SK-N-SH (cell line): Measurements from ENCODE around the gene SNRPN. TPM values are rescaled to one million over a fixed set of nuclear protein-coding genes. Genes with fewer than 3 reads are reported as not detected.

Experiments used
- CTCF ChIA-PET: fragments of 300-600, 350-600 bp; formaldehyde crosslinking; extraction: SDS; loops from one replicate; lab custom pipeline; 2021; lab: Yijun Ruan, JAX
- POLR2A ChIA-PET: fragments of 350-600 bp; sonication (Branson Sonifier 250); formaldehyde crosslinking; extraction: SDS; loops from one replicate; lab custom pipeline; 2020; ENCODE audit warnings: antibody characterized with exemption, inconsistent platforms; lab: Yijun Ruan, JAX
- DNase-seq: peaks from one replicate; pipeline ENCODE4 v3.0.0; 2012
- H2AFZ ChIP-seq: fragments of 200-600 bp; sonication (generic); 2 replicates; pipeline ENCODE4 v1.8.1; 2016; ENCODE audit warnings: antibody characterized with exemption, mild to moderate bottlenecking, low read depth
- H3F3A ChIP-seq: fragments of 200-600 bp; sonication (generic); replicated peaks from 2 replicates; pipeline ENCODE3; 2016; ENCODE audit warnings: antibody characterized with exemption, mild to moderate bottlenecking; ENCODE audit not compliant: insufficient read depth
- H3K27ac ChIP-seq, 2 experiments: fragments of 200-500 bp in 1 of 2; fragments of 200-600 bp in 1 of 2; sonication (Bioruptor generic) in 1 of 2; sonication (generic), shearing (Covaris generic) in 1 of 2; 2 replicates each; pipeline versions ENCODE4 v1.5.1 to v1.6.1; 2014 to 2016; ENCODE audit warnings: low read depth in 2 of 2, inconsistent platforms in 1 of 2, low read length in 1 of 2, mild to moderate bottlenecking in 1 of 2, mixed read lengths in 1 of 2
- H3K27me3 ChIP-seq: fragments of 200-600 bp; sonication (generic), shearing (Covaris generic); 2 replicates; pipeline ENCODE4 v1.6.1; 2016; ENCODE audit warnings: mixed run types; ENCODE audit not compliant: insufficient read depth
- H3K36me3 ChIP-seq, 2 experiments: fragments of 200-500 bp in 1 of 2; fragments of 200-600 bp in 1 of 2; sonication (Bioruptor generic) in 1 of 2; sonication (generic) in 1 of 2; replicated peaks in 1 of 2; 2 replicates each; pipeline versions ENCODE3 to v1.5.1; 2014 to 2016; ENCODE audit warnings: low read length in 1 of 2, mild to moderate bottlenecking in 1 of 2; ENCODE audit not compliant: insufficient read depth in 2 of 2, control insufficient read depth in 1 of 2
- H3K4me1 ChIP-seq, 2 experiments: fragments of 200-500 bp in 1 of 2; fragments of 200-600 bp in 1 of 2; sonication (Bioruptor generic) in 1 of 2; sonication (generic), shearing (Covaris generic) in 1 of 2; 2 replicates each; pipeline versions ENCODE4 v1.5.1 to v1.6.1; 2014 to 2016; ENCODE audit warnings: low read depth in 1 of 2, low read length in 1 of 2, mixed run types in 1 of 2; ENCODE audit not compliant: insufficient read depth in 2 of 2, control insufficient read depth in 1 of 2
- H3K4me2 ChIP-seq: fragments of 200-600 bp; sonication (generic), shearing (Covaris generic); 2 replicates; pipeline ENCODE4 v1.6.1; 2017; ENCODE audit warnings: mixed run types
- H3K4me3 ChIP-seq, 2 experiments: fragments of 200-500 bp in 1 of 2; fragments of 200-600 bp in 1 of 2; sonication (Bioruptor generic) in 1 of 2; sonication (generic), shearing (Covaris generic) in 1 of 2; 2 replicates each; pipeline versions ENCODE4 v1.5.1 to v1.8.1; 2014 to 2016; ENCODE audit warnings: low read depth in 2 of 2, inconsistent platforms in 1 of 2, low read length in 1 of 2, mild to moderate bottlenecking in 1 of 2, mixed read lengths in 1 of 2, moderate library complexity in 1 of 2
- H3K79me2 ChIP-seq: fragments of 200-600 bp; sonication (generic); 2 replicates; pipeline ENCODE4 v1.8.1; 2017; ENCODE audit warnings: mild to moderate bottlenecking; ENCODE audit not compliant: insufficient read depth
- H3K9ac ChIP-seq: fragments of 200-600 bp; sonication (generic); 2 replicates; pipeline ENCODE4 v1.6.1; 2017; ENCODE audit warnings: mixed run types
- H3K9me2 ChIP-seq: fragments of 200-600 bp; sonication (generic); 2 replicates; pipeline ENCODE4 v1.6.1; 2017; ENCODE audit warnings: mixed run types
- H3K9me3 ChIP-seq: fragments of 200-600 bp; sonication (generic); 2 replicates; pipeline ENCODE4 v1.6.1; 2017; ENCODE audit warnings: mixed run types, mild to moderate bottlenecking, moderate library complexity
- H4K20me1 ChIP-seq: fragments of 200-600 bp; sonication (generic); 2 replicates; pipeline ENCODE4 v1.6.1; 2017; ENCODE audit warnings: mild to moderate bottlenecking, mixed run types; ENCODE audit not compliant: insufficient read depth
- CTCF ChIP-seq: fragments of 200-600 bp; sonication (generic); IDR thresholded peaks from 2 replicates; pipeline ENCODE4 v1.6.1; 2017; ENCODE audit warnings: antibody characterized with exemption, mild to moderate bottlenecking, moderate library complexity
- EP300 ChIP-seq, 2 experiments: IDR thresholded peaks; 2 replicates each; pipeline versions ENCODE4 v1.4.0 to v1.6.1; 2012; ENCODE audit warnings: borderline replicate concordance in 1 of 2, low read depth in 1 of 2, low read length in 1 of 2
- EZH2phosphoT487 ChIP-seq: fragments of 200-600 bp; sonication (generic); IDR thresholded peaks from 2 replicates; pipeline ENCODE4 v1.6.1; 2017; ENCODE audit warnings: low read depth, mixed run types, mild to moderate bottlenecking, antibody characterized with exemption, moderate library complexity, borderline replicate concordance
- FOSL2 ChIP-seq: IDR thresholded peaks from 2 replicates; pipeline ENCODE4 v1.4.0; 2012; ENCODE audit warnings: low read depth, mild to moderate bottlenecking, moderate library complexity, borderline replicate concordance
- JUND ChIP-seq: IDR thresholded peaks from 2 replicates; pipeline ENCODE4 v1.4.0; 2012
- MAX ChIP-seq: IDR thresholded peaks from 2 replicates; pipeline ENCODE4 v1.4.0; 2012; ENCODE audit warnings: low read depth
- MXI1 ChIP-seq: IDR thresholded peaks from 2 replicates; pipeline ENCODE4 v1.6.1; 2012; ENCODE audit warnings: mild to moderate bottlenecking, low read depth, low read length, improper control_type of control experiment
- NFIC ChIP-seq: IDR thresholded peaks from 2 replicates; pipeline ENCODE4 v1.4.0; 2012; ENCODE audit warnings: borderline replicate concordance
- NRF1 ChIP-seq: IDR thresholded peaks from 2 replicates; pipeline ENCODE4 v1.6.1; 2012; ENCODE audit warnings: low read depth, mild to moderate bottlenecking, low read length
- POLR2AphosphoS5 ChIP-seq: IDR thresholded peaks from 2 replicates; pipeline ENCODE4 v1.6.1; 2012; ENCODE audit warnings: low read depth, low read length
- REST ChIP-seq: IDR thresholded peaks from 2 replicates; pipeline ENCODE4 v1.6.1; 2012; ENCODE audit warnings: mild to moderate bottlenecking, low read depth, low read length, moderate library complexity
- SIN3A ChIP-seq: IDR thresholded peaks from 2 replicates; pipeline ENCODE4 v1.6.1; 2012; ENCODE audit warnings: low read depth, mild to moderate bottlenecking, low read length, moderate library complexity, borderline replicate concordance
- TAF1 ChIP-seq: IDR thresholded peaks from 2 replicates; pipeline ENCODE4 v1.6.1; 2012; ENCODE audit warnings: low read depth, mild to moderate bottlenecking, low read length, moderate library complexity, borderline replicate concordance
- TCF12 ChIP-seq: IDR thresholded peaks from 2 replicates; pipeline ENCODE4 v1.4.0; 2012
- USF2 ChIP-seq: fragments of 150-350 bp; IDR thresholded peaks from 2 replicates; pipeline ENCODE4 v1.6.1; 2017; ENCODE audit warnings: antibody characterized with exemption, low read length, low read depth, borderline replicate concordance
- YY1 ChIP-seq: IDR thresholded peaks from 2 replicates; pipeline ENCODE4 v1.4.0; 2012; ENCODE audit warnings: low read depth, mild to moderate bottlenecking
- WGBS: methylation state at CpG from one replicate; pipeline ENCODE4 v1.1.6; 2017; ENCODE audit warnings: low lambda C conversion rate; 5-methylcytosine and 5-hydroxymethylcytosine counted together
- polyA plus RNA-seq, 3 experiments: library from polyadenylated mRNA; depleted of rRNA; stranded (reverse); fragments of >200 nt; gene quantifications; 2 replicates each; pipeline ENCODE4 v1.2.3, GENCODE V29; 2012

Gene SNRPN
- polyA plus RNA-seq, 1 of the 3 experiments (the other 2 are of a cell fraction) = 147 TPM

- CTCF ChIA-PET = interaction anchor here (0.6 kb wide), 1 partner anchor 123 kb away, joined by 3 read pairs; no protein-coding TSS in a partner anchor
- Histone ChIP-seq H3K4me2 (no peak overlapping the region), H3K9me3 (no peaks in the 10 kb centered on the region), H3K27ac (no peak overlapping the region), H3K79me2 (no peaks in the 10 kb centered on the region; the same call in 1 of the 2 replicates), H3K9ac (no peak overlapping the region), H3F3A (peaks cover 3% of the 10 kb centered on the region), H3K4me1 (no peaks in the 10 kb centered on the region)
- DNase-seq = no peak
- no peak for TF ChIP-seq TAF1
- TF ChIP-seq FOSL2 = no peak
- no peak for TF ChIP-seq MXI1
- TF ChIP-seq MAX = no peak
- TF ChIP-seq EZH2phosphoT487 = no peak
- TF ChIP-seq YY1 = no peak
- TF ChIP-seq CTCF = no peak
- no peak for TF ChIP-seq USF2
- TF ChIP-seq, all 33 proteins: peak for 0
- Histone ChIP-seq H3K36me3 (peaks cover 48 to 60% of the 10 kb centered on the region in 2 experiments), H2AFZ (no peak overlapping the region), H3K27me3 (no peaks in the 10 kb centered on the region), H3K9me2 (no peaks in the 10 kb centered on the region), H3K4me3 (no peak overlapping the region), H4K20me1 (no peaks in the 10 kb centered on the region)
- POLR2A ChIA-PET = no interaction called here
- WGBS = 44% methylated on average over 8 of the region's 9 CpGs
Observed at GRCh38 chr15:24977686-24978085, 22.9 kb downstream of the SNRPN start.

- no peaks in the 10 kb centered on the region for H3K9me2 ChIP-seq
- H3K4me3 ChIP-seq = no peak overlapping the region
- no peaks in the 10 kb centered on the region for H3F3A ChIP-seq
- H3K27ac ChIP-seq = no peak overlapping the region
- H3K9ac ChIP-seq = no peak overlapping the region
- DNase-seq = no peak
- no peak overlapping the region for H3K4me2 ChIP-seq
- no peaks in the 10 kb centered on the region for H3K27me3 ChIP-seq
- ChIA-PET CTCF (no interaction called here), POLR2A (no interaction called here)
- no peak overlapping the region for H2AFZ ChIP-seq
- peaks cover 27 to 51% of the 10 kb centered on the region in 2 experiments for H3K36me3 ChIP-seq
- 76% methylated on average over 7 of the region's 7 CpGs for WGBS
- no peaks in the 10 kb centered on the region for H3K4me1 ChIP-seq
- no peaks in the 10 kb centered on the region for H4K20me1 ChIP-seq
- H3K9me3 ChIP-seq = no peaks in the 10 kb centered on the region
- no peaks in the 10 kb centered on the region; the same call in none of the 2 replicates for H3K79me2 ChIP-seq
- TF ChIP-seq REST (no peak), EP300 (IDR thresholded peaks at IDR 0.05; ENCODE audit: borderline replicate concordance in 1 of 2, low read depth in 1 of 2, low read length in 1 of 2) (no peak), CTCF (no peak), TAF1 (no peak), MAX (no peak), SIN3A (no peak), JUND (no peak), FOSL2 (no peak), NFIC (no peak), POLR2AphosphoS5 (no peak), TCF12 (no peak), NRF1 (no peak), YY1 (no peak)
Observed at GRCh38 chr15:24985224-24985623, 30.4 kb downstream of the SNRPN start.
